Testis (tissue), 2 donors: ENCODE results near the gene F3.

Experiments used
- CTCF ChIP-seq, 3 experiments: fragments of 450-650 bp in 2 of 3; fragments of 200-600 bp in 1 of 3; sonication (generic) in 1 of 3; IDR thresholded peaks; one replicate each; pipeline ENCODE4 v1.5.1; 2016 to 2019; ENCODE audit warnings: antibody characterized with exemption in 3 of 3, mild to moderate bottlenecking in 2 of 3, moderate library complexity in 1 of 3
- POLR2A ChIP-seq: fragments of 450-650 bp; IDR thresholded peaks from one replicate; pipeline ENCODE4 v1.6.1; 2017; ENCODE audit warnings: antibody characterized with exemption, mild to moderate bottlenecking, moderate library complexity

- TF ChIP-seq CTCF (IDR thresholded peaks at IDR 0.05) (no peak), POLR2A (no peak)
Measured at GRCh38 chr1:94504601-94505000, 37.0 kb downstream of the F3 start.
